Upper lobe of left lung (tissue), 6 donors: ENCODE measurements around the gene GNG11. TPM values are rescaled to one million over a fixed set of nuclear protein-coding genes. Genes with fewer than 3 reads are reported as not detected.

Source experiments
- ATAC-seq, 2 donors: fragments of 200-7000 bp; cut with Tn5 transposase; one replicate each; pipeline ENCODE4 v1.9.1; 2022; ENCODE audit warnings: mild to moderate bottlenecking in 2 of 2, moderate library complexity in 2 of 2; ENCODE audit not compliant: low FRiP score in 2 of 2
- DNase-seq, 2 donors: peaks; one replicate each; pipeline ENCODE4 v3.0.0-alpha.2; 2019 to 2020
- H3K27ac ChIP-seq, 4 donors: fragments of 200-600 bp; sonication (generic); one replicate each; pipeline ENCODE4 v1.5.1; 2016 to 2019
- H3K27me3 ChIP-seq, 4 donors: fragments of 200-600 bp; sonication (generic); one replicate each; pipeline ENCODE4 v1.5.1; 2017 to 2019
- H3K36me3 ChIP-seq, 4 donors: fragments of 200-600 bp; sonication (generic); one replicate each; pipeline ENCODE4 v1.5.1; 2016 to 2019
- H3K4me1 ChIP-seq, 4 donors: fragments of 200-600 bp; sonication (generic); one replicate each; pipeline ENCODE4 v1.5.1; 2018 to 2019
- H3K4me3 ChIP-seq, 4 donors: fragments of 200-600 bp; sonication (generic); one replicate each; pipeline ENCODE4 v1.5.1; 2017 to 2019; ENCODE audit warnings: mild to moderate bottlenecking in 2 of 4, moderate library complexity in 1 of 4
- H3K9me3 ChIP-seq, 4 donors: fragments of 200-600 bp; sonication (generic); one replicate each; pipeline ENCODE4 v1.5.1; 2018 to 2019
- CTCF ChIP-seq, 6 experiments: fragments of 450-650 bp in 4 of 6; fragments of 200-600 bp in 2 of 6; sonication (generic) in 2 of 6; IDR thresholded peaks; one replicate each; pipeline ENCODE4 v1.5.1; 2016 to 2019; ENCODE audit warnings: antibody characterized with exemption in 6 of 6
- EP300 ChIP-seq, 4 donors: sonication (generic); formaldehyde crosslinking; IDR thresholded peaks; one replicate each; pipeline ENCODE4 v1.5.1; 2017; ENCODE audit warnings: antibody characterized with exemption in 4 of 4, control low read depth in 2 of 4
- POLR2A ChIP-seq, 4 donors: fragments of 450-650 bp; IDR thresholded peaks; one replicate each; pipeline ENCODE4 v1.5.1; 2016 to 2017; ENCODE audit warnings: antibody characterized with exemption in 4 of 4, mild to moderate bottlenecking in 2 of 4
- POLR2AphosphoS5 ChIP-seq, 2 donors: sonication (generic); formaldehyde crosslinking; IDR thresholded peaks; one replicate each; pipeline ENCODE4 v1.5.1; 2017; ENCODE audit warnings: antibody characterized with exemption in 2 of 2
- WGBS, 2 donors: methylation state at CpG; one replicate each; pipeline ENCODE4 v1.1.5; 2017 to 2018; 5-methylcytosine and 5-hydroxymethylcytosine counted together
- total RNA-seq, 6 donors: library from RNA; depleted of rRNA in 4 of 6; stranded (reverse); fragments of >200 nt in 4 of 6; gene quantifications; one replicate each; pipeline versions ENCODE4 v1.1.0 to v1.2.1, GENCODE V29; 2016 to 2021
- donor health status: DM: no; HTN: no; CAD: no; lungs with moderate emphysema.
- donor health status: DM: no; HTN: yes; CAD: no; lungs with severe emphysema.

The GNG11 gene
- total RNA-seq, 6 donors from 2014 or later = 1.0 to 28.5 (median 15.8) TPM

GRCh38 chr7:93895859-93896600 lies 25.5 kb upstream of the GNG11 start:
- Histone ChIP-seq H3K27ac (no peak overlapping the region), H3K4me1 (peaks cover 0 to under 1% (median under 1%) of the 10 kb centered on the region in 4 donors), H3K4me3 (no peak overlapping the region), H3K9me3 (no peaks in the 10 kb centered on the region), H3K36me3 (no peaks in the 10 kb centered on the region), H3K27me3 (no peaks in the 10 kb centered on the region)
- TF ChIP-seq POLR2AphosphoS5 (IDR thresholded peaks at IDR 0.05) (no peak), EP300 (IDR thresholded peaks at IDR 0.05) (no peak), CTCF (IDR thresholded peaks at IDR 0.05) (no peak), POLR2A (IDR thresholded peaks at IDR 0.05) (no peak)
- ATAC-seq (no peak), DNase-seq (no peak)
- 82 to 93% methylated on average over 4 of the region's 4 CpGs for WGBS, 2 donors

GRCh38 chr7:93897680-93898079 lies 23.9 kb upstream of the GNG11 start:
- ATAC-seq = no peak

GRCh38 chr7:93902777-93903423 lies 18.6 kb upstream of the GNG11 start:
- Histone ChIP-seq H3K36me3 (no peaks in the 10 kb centered on the region), H3K27ac (no peak overlapping the region), H3K9me3 (no peaks in the 10 kb centered on the region), H3K27me3 (no peaks in the 10 kb centered on the region), H3K4me1 (no peaks in the 10 kb centered on the region), H3K4me3 (no peak overlapping the region)
- ATAC-seq (peak in 1 of 2 donors; percentile 70), DNase-seq (no peak)
- TF ChIP-seq POLR2A (IDR thresholded peaks at IDR 0.05) (no peak), CTCF (IDR thresholded peaks at IDR 0.05) (peak; percentile 40 to 66 (median 54))
- WGBS, 2 donors = 95 to 100% methylated on average over 1 of the region's 1 CpG

More at GRCh38 chr7:93897680-93898079, 23.9 kb upstream of the GNG11 start:
- 34 to 40% methylated on average over 2 of the region's 2 CpGs for WGBS, 2 donors
- no peak for TF ChIP-seq CTCF (IDR thresholded peaks at IDR 0.05)
- TF ChIP-seq POLR2A (IDR thresholded peaks at IDR 0.05) = no peak
- no peak for TF ChIP-seq POLR2AphosphoS5 (IDR thresholded peaks at IDR 0.05)
- TF ChIP-seq EP300 (IDR thresholded peaks at IDR 0.05) = no peak
- Histone ChIP-seq H3K4me3 (no peak overlapping the region), H3K36me3 (no peaks in the 10 kb centered on the region), H3K4me1 (no peaks in the 10 kb centered on the region), H3K9me3 (no peaks in the 10 kb centered on the region), H3K27ac (no peak overlapping the region), H3K27me3 (no peaks in the 10 kb centered on the region)
- no peak for DNase-seq

- Histone ChIP-seq H3K27ac (no peak within 1 kb of the TSS), H3K27me3 (no peaks in the 10 kb centered on the region), H3K4me3 (no peak within 1 kb of the TSS), H3K36me3 (no peaks in the 10 kb centered on the region), H3K9me3 (no peaks in the 10 kb centered on the region), H3K4me1 (peaks cover 0 to 9% (median 5%) of the 10 kb centered on the region in 4 donors)
- ATAC-seq (no peak), DNase-seq (no peak)
- WGBS, 2 donors = 83 to 85% methylated on average over 3 of the region's 3 CpGs
- no peak for TF ChIP-seq CTCF (IDR thresholded peaks at IDR 0.05)
- TF ChIP-seq POLR2A (IDR thresholded peaks at IDR 0.05) = no peak
- no peak for TF ChIP-seq EP300 (IDR thresholded peaks at IDR 0.05)
- no peak for TF ChIP-seq POLR2AphosphoS5 (IDR thresholded peaks at IDR 0.05)
Observed at GRCh38 chr7:93906267-93906666, 15.3 kb upstream of the GNG11 start, which contains the start of gene GNGT1. Gene GNGT1 (plus strand): TSS chr7:93906567. CDS start chr7:93906747, 180 bp downstream.
